Loucy (cell line): ENCODE data around the gene SAMMSON.

Experiments
- CTCF ChIP-seq: fragments of 200-600 bp; sonication (generic); conservative IDR thresholded peaks from 2 replicates; pipeline ENCODE4 v1.5.1; 2014; ENCODE audit warnings: mild to moderate bottlenecking, antibody characterized with exemption, low read length
- EZH2phosphoT487 ChIP-seq: fragments of 200-600 bp; IDR thresholded peaks from 2 replicates; pipeline ENCODE4 v1.6.1; 2018; ENCODE audit warnings: antibody characterized with exemption, mild to moderate bottlenecking, moderate library complexity, borderline replicate concordance

- TF ChIP-seq CTCF = no peak
- no peak for TF ChIP-seq EZH2phosphoT487
Observed at GRCh38 chr3:70042641-70043040, 43.1 kb downstream of the SAMMSON start.
